AG10803 (cell line): Measurements from ENCODE around the gene ZBTB5.
A peak's percentile ranks its signal among the peaks of the same experiment; 100 is the strongest.
"Not testable (repeated sequence)": the region's sequence is repeated elsewhere in the genome, so short reads cannot be mapped to it uniquely, and the experiment has no call there.

Source experiments
- DNase-seq: peaks from one replicate; pipeline ENCODE4 v3.0.0; 2010; ENCODE audit warnings: low read depth
- H3K4me3 ChIP-seq: 2 replicates; pipeline ENCODE4 v1.5.1; 2011; ENCODE audit warnings: mild to moderate bottlenecking, low read length, control low read depth
- TF ChIP-seq, protein P1 (sequence below): conservative IDR thresholded peaks from 2 replicates; pipeline ENCODE4 v1.5.1; 2011; ENCODE audit warnings: mild to moderate bottlenecking, low read length, control low read depth, inconsistent platforms

Gene ZBTB5

DNA sequence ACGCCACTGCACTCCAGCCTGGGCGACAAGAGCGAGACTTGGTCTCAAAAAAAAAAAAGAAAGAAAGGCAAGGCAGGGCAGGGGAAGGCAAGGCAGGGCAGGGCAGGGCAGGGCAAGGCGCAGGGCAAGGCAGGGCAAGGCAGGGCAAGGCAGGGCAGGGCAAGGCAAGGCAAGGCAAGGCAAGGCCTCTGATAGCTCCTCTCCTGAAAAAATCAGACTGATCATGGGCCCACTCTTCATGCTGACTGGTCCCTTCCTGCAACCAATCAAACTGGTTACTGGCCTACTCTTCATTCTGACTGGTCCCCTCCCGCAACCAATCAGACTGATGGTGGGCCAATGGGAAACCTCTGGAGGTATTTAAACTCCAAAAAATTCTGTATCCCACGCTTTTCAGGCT, 3.4 kb upstream of the ZBTB5 start:
- no peak for DNase-seq
- no peak overlapping the region for H3K4me3 ChIP-seq
- TF ChIP-seq, protein P1, sequence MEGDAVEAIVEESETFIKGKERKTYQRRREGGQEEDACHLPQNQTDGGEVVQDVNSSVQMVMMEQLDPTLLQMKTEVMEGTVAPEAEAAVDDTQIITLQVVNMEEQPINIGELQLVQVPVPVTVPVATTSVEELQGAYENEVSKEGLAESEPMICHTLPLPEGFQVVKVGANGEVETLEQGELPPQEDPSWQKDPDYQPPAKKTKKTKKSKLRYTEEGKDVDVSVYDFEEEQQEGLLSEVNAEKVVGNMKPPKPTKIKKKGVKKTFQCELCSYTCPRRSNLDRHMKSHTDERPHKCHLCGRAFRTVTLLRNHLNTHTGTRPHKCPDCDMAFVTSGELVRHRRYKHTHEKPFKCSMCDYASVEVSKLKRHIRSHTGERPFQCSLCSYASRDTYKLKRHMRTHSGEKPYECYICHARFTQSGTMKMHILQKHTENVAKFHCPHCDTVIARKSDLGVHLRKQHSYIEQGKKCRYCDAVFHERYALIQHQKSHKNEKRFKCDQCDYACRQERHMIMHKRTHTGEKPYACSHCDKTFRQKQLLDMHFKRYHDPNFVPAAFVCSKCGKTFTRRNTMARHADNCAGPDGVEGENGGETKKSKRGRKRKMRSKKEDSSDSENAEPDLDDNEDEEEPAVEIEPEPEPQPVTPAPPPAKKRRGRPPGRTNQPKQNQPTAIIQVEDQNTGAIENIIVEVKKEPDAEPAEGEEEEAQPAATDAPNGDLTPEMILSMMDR, result no peak

DNA sequence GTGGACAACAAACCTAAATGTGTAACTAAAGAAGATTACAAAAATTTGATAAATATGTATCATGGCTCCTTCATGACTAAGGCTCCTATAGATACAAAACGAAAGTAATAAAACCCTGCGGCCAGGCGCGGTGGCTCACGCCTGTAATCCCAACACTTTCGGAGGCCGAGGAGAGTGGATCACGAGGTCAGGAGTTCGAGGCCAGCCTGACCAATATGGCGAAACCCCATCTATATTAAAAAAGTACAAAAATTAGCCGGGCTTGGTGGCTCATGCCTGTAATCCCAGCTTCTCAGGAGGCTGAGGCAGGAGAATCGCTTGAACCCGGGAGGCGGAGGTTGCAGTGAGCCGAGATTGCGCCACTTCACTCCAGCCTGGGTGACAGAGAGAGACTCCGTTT, 2.3 kb upstream of the ZBTB5 start:
- H3K4me3 ChIP-seq, DNase-seq: not testable (repeated sequence)

DNA sequence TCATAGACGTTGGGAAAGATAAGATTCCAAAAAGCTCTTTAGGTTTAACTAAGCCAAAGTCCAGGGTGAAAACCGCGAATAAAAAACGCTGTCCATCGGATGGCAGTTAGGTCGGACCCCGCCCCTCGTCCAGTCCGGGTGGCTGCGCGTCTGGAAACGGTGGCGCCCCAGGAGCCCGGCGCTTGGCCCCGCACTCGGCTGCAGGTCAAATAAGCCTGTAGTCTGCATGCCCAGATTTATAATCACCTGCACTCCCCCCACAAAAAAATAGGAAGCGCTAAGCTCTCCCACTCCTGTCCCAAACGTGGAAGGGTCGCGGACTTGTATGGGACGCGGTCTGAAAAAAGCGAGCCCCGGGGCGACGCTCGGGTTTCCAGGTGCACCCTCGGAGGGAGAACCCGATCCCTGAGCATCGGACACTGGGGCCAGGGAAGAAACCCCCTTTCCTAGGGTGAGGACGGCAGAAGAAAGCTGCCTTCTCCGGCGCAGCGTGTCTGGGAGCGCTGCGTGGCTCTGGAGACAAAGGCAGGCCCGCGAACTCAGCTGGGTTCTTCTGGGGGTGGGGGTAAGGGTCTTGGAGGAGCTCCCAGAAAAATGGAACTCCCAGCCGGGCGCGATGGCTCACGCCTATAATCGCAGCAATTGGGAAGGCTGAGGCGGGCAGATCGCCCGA, 923 bp upstream of the ZBTB5 start:
- peak; percentile 77 for DNase-seq
- H3K4me3 ChIP-seq, result peak overlapping the region; percentile 99
- TF ChIP-seq, protein P1, result no peak

DNA sequence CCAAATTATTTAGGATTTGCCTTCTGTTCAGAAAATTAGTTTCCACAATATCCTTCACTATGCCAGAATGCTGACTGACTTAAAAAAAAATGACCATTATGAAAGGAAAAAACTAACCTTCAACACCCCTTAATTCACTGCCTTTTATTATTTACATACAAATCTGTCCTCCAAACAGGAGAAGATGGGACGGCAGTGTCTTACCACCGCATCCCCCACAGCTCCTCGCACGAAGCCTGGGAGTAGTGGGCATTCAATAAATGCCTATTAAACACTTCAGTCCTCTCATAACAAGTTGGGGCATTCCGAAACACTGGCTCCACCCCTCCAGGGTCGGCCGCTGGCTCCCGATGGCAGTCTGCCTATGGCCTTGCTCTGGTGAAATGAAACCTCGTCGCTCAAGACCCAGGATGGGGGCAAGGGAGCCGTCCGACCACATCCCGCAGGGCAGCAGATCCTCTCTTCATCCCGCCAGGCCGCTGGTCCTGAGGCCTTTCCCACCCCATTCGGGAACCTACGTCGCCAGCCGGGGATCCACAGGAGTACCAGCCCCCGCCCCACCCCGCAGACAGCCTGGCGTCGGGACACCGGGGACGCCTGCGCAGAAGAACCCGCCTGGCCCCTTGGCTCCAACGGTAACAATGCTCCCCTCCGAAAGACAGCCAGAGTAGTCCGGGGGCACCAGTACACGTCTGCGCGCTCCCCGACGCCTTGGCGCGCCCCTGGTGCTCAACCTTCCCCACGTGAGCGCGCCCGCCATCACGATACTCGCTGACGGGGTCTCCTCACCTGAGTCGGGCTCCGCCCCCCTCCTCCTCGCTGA, 613 bp downstream of the ZBTB5 start:
- peak overlapping the region; percentile 99 for H3K4me3 ChIP-seq
- TF ChIP-seq, protein P1, result no peak
- DNase-seq, result peak; percentile 67

DNA sequence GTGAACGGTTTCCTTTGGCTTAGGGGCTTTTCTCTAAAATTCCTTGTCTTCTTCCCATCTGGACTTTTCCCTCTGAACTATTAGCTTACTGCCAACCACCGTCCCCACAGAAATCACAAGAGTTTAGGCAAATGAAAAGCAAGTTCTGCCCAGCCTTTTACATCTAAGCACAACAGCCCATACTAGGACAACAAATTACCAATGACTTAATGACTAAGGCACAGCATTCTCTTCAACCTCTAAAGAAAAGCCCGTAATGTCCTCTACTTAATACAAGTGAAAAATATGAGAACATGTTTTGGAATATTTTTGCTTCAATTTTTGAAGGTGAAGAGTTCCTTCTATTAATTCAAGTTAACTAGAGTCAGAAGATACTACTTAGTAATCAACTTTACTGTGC, 1.2 kb downstream of the ZBTB5 start:
- DNase-seq, result no peak
- TF ChIP-seq, protein P1, result no peak
- H3K4me3 ChIP-seq, result peak overlapping the region; percentile 99

DNA sequence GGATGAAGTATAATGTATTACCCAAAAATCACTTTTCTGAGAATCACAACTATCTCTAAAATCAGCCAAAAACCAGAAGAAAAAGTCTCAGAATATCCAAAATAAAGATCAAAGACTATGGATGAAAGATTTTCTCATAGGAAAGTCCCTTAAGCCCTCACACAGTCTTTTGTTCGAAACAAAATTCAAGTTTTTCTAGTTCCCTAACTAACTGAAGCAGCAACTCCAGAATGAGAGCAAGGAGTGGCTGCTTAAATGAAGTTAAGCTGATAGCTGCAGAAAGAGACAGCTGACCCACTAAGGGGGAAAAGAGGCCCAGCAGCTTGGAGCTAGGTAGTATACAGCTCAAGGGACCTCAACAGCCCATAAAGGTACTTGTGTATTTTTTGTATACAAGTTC, 8.4 kb downstream of the ZBTB5 start:
- no peak overlapping the region for H3K4me3 ChIP-seq
- TF ChIP-seq, protein P1, result no peak
- no peak for DNase-seq

DNA sequence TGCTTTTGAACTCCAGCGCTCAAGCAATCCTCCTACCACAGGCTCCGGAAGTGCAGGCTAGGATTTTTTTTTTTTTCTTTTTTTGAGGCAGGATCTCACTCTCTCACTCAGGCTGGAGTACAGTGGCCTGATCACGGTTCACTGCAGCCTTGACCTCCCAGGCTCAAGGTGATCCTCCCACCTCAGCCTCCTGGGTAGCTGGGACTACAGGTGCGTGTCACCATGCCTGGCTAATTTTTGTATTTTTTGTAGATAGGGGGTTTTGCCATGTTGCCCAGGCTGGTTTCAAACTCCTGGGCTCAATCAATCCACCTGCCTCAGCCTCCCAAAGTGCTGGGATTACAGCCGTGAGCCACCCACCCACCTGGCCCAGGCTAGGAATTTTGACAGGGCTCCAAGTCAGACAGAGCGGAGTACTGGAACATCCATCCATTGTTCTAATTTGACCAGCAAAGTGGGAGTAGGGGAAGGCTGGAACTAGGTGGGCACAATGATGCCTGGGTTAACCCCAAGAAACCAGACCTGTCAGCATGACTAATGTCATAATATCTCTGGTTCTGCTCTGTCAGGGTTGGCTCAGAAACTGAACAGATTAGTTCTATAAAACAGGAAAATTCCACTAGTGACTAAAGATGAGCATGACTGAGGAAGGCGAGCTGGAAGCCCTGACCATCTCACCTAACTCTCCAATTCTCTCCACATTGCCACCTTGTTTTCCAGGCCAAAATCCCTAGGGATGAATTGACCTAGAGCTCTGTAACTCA, 9.2 kb downstream of the ZBTB5 start:
- no peak for DNase-seq
- TF ChIP-seq, protein P1, result no peak
- H3K4me3 ChIP-seq, result no peak overlapping the region
